Stimulated activated CD8-positive, alpha-beta memory T cell treated with anti-CD3 and anti-CD28 coated beads, Interleukin-12 subunit alpha, Interleukin-12 subunit beta, amount 100 ng/mL, for 4 hours (primary cell): Measurements from ENCODE around the gene SLC46A1.

Experiments used
- DNase-seq: peaks from one replicate; pipeline ENCODE4 v3.0.0-alpha.2; 2020; ENCODE audit warnings: low read depth

SLC46A1 gene

GRCh38 chr17:28357061-28357900, 48.7 kb downstream of the SLC46A1 start, which contains the start of gene POLDIP2:
Gene POLDIP2, minus strand, starts transcription at chr17:28357527. Its CDS starts 79 bp downstream, at chr17:28357448.
- peak; percentile 94 for DNase-seq

GRCh38 chr17:28350271-28350670, 55.7 kb downstream of the SLC46A1 start:
- no peak for DNase-seq

- no peak for DNase-seq
These were observed 57.0 kb downstream of the SLC46A1 start for GRCh38 chr17:28348979-28349378.

- no peak for DNase-seq
These were observed 58.6 kb downstream of the SLC46A1 start for GRCh38 chr17:28347261-28347891.

GRCh38 chr17:28346746-28347246, 59.2 kb downstream of the SLC46A1 start:
- DNase-seq: no peak

- DNase-seq: no peak
These were observed 59.8 kb downstream of the SLC46A1 start for GRCh38 chr17:28346199-28346580.

GRCh38 chr17:28345419-28346198, 60.4 kb downstream of the SLC46A1 start:
- no peak for DNase-seq
